ENCODE results near the gene KRTAP10-3.

GRCh38 chr21:44552681-44553080 is 5.9 kb downstream of the KRTAP10-3 start:
- TF ChIP-seq, protein P1, sequence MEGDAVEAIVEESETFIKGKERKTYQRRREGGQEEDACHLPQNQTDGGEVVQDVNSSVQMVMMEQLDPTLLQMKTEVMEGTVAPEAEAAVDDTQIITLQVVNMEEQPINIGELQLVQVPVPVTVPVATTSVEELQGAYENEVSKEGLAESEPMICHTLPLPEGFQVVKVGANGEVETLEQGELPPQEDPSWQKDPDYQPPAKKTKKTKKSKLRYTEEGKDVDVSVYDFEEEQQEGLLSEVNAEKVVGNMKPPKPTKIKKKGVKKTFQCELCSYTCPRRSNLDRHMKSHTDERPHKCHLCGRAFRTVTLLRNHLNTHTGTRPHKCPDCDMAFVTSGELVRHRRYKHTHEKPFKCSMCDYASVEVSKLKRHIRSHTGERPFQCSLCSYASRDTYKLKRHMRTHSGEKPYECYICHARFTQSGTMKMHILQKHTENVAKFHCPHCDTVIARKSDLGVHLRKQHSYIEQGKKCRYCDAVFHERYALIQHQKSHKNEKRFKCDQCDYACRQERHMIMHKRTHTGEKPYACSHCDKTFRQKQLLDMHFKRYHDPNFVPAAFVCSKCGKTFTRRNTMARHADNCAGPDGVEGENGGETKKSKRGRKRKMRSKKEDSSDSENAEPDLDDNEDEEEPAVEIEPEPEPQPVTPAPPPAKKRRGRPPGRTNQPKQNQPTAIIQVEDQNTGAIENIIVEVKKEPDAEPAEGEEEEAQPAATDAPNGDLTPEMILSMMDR (IDR thresholded peaks at IDR 0.05; ENCODE audit: insufficient read depth, low read depth, low read length), result no peak
- TF ChIP-seq EZH2 (IDR thresholded peaks at IDR 0.05; ENCODE audit: insufficient read depth, low read length), result no peak

All from astrocyte (in vitro differentiated cells and primary cell).